Fibroblast of the aortic adventitia (primary cell): ENCODE measurements around the gene OS9. TPM values are rescaled to one million over a fixed set of nuclear protein-coding genes. Genes with fewer than 3 reads are reported as not detected.

Experiments
- DNase-seq: peaks from one replicate; pipeline ENCODE4 v3.0.0-alpha.2; 2010; ENCODE audit warnings: low read depth
- H3K4me3 ChIP-seq: 2 replicates; pipeline ENCODE4 v1.5.1; 2011; ENCODE audit warnings: low read depth, mild to moderate bottlenecking, control low read depth, low read length, moderate library complexity
- total RNA-seq: library from RNA; depleted of rRNA; stranded (reverse); fragments of >200 nt; gene quantifications from 2 replicates; pipeline ENCODE4 v1.2.3, GENCODE V29; 2012; ENCODE audit warnings: low replicate concordance
- TF ChIP-seq, protein P1 (sequence below): IDR thresholded peaks from 2 replicates; pipeline ENCODE4 v1.5.1; 2011; ENCODE audit warnings: mild to moderate bottlenecking, low read length, control low read depth, inconsistent platforms; ENCODE audit not compliant: insufficient read depth

OS9 gene
- total RNA-seq, 1 donor: 229 TPM

GRCh38 chr12:57679697-57680096 is 14.2 kb upstream of the OS9 start:
- no peak overlapping the region for H3K4me3 ChIP-seq
- no peak for DNase-seq
- TF ChIP-seq, protein P1, sequence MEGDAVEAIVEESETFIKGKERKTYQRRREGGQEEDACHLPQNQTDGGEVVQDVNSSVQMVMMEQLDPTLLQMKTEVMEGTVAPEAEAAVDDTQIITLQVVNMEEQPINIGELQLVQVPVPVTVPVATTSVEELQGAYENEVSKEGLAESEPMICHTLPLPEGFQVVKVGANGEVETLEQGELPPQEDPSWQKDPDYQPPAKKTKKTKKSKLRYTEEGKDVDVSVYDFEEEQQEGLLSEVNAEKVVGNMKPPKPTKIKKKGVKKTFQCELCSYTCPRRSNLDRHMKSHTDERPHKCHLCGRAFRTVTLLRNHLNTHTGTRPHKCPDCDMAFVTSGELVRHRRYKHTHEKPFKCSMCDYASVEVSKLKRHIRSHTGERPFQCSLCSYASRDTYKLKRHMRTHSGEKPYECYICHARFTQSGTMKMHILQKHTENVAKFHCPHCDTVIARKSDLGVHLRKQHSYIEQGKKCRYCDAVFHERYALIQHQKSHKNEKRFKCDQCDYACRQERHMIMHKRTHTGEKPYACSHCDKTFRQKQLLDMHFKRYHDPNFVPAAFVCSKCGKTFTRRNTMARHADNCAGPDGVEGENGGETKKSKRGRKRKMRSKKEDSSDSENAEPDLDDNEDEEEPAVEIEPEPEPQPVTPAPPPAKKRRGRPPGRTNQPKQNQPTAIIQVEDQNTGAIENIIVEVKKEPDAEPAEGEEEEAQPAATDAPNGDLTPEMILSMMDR: no peak

DNA sequence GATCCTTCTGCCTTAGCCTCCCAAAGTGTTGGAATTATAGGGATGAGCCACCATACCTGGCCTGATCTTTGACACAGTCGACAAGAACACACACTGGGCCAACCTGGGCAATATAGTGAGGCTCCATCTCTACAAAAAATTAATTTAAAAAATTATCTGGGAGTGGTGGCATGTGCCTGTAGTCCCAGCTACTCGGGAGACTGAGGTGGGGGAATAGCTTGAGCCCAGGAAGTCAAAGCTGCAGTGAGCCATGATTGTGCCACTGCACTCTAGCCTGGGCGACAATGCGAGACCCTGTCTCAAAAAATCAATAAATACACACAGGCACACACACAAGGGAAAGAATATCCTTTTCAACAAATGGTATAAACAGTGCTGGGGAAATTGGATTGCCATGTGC is 6.1 kb upstream of the OS9 start:
- TF ChIP-seq, protein P1: no peak
- DNase-seq: no peak
- H3K4me3 ChIP-seq: no peak overlapping the region

GRCh38 chr12:57688931-57689330 is 5.0 kb upstream of the OS9 start:
- H3K4me3 ChIP-seq: no peak overlapping the region
- TF ChIP-seq, protein P1: no peak
- DNase-seq: no peak

DNA sequence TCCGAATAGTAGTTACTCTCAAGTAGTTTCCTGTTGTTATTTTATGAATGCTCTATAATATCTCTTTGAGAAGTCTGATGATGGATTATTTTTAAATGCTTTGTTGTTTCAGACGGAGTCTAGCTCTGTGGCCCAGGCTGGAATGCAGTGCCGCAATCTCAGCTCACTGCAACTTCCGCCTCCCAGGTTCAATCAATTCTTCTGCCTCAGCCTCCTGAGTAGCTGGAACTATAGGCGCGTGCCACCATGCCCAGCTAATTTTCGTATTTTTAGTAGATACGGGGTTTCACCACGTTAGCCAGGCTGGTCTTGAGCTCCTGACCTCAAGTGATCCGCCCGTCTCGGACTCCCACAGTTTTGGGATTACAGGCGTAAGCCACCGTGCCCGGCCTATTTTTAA is 1.4 kb upstream of the OS9 start:
- TF ChIP-seq, protein P1: no peak
- H3K4me3 ChIP-seq: no peak overlapping the region
- no peak for DNase-seq

DNA sequence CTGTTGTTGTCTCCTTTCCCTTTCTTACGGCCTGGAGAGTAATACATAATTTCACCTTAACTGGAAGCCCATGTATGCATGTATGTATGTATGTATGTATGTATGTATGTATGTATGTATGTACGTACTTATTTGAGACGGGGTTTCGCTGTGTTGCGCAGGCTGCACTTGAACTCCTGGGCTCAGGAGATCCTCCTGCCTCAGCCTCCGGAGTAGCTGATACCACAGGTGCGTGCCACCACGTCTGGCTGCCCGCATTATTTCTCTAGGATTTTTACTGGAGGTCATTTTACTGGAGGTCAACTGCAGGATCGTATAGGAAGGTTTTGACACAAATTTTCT is 644 bp upstream of the OS9 start:
- DNase-seq: no peak
- TF ChIP-seq, protein P1: no peak
- peak overlapping the region; percentile 6 for H3K4me3 ChIP-seq

- DNase-seq: no peak
- TF ChIP-seq, protein P1: no peak
- peak overlapping the region; percentile 98 for H3K4me3 ChIP-seq
Measured at GRCh38 chr12:57694459-57695019, 607 bp downstream of the OS9 start.

DNA sequence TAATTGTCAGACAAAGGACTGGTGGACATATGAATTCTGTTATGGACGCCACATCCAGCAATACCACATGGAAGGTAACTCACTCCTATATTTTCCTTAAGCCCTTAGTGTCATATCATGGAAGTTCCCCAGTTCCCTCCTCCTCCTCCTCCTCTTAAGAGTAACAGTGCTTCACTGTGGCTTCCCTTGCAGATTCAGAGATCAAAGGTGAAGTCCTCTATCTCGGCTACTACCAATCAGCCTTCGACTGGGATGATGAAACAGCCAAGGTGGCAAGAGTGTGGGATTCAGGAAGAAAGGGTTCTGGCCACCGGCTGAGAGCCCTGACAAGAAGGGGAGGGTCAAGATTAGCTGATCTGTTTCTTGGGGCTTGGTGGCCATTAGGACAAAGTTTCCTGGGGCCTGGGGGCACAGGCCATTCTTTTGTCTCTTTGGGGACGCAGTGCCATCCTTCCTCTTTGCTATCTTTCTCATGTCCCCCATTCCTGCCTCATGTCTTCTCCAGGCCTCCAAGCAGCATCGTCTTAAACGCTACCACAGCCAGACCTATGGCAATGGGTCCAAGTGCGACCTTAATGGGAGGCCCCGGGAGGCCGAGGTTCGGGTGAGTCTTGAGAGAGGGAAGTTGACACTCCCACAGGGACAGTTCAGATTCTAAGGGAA is 2.0 kb downstream of the OS9 start:
- TF ChIP-seq, protein P1: no peak
- no peak overlapping the region for H3K4me3 ChIP-seq
- DNase-seq: no peak
